Measurements from ENCODE around the gene CORIN.
A peak's percentile ranks its signal among the peaks of the same experiment; 100 is the strongest.

CORIN gene

GRCh38 chr4:47672696-47673095 lies 165.2 kb downstream of the CORIN start:
- no peaks in the 10 kb centered on the region for H3K36me3 Mint-ChIP-seq (ENCODE audit: low read depth)
- peaks cover 11% of the 10 kb centered on the region for H3K4me1 Mint-ChIP-seq
- H3K9me3 Mint-ChIP-seq = no peaks in the 10 kb centered on the region
- H3K27me3 Mint-ChIP-seq (ENCODE audit: low read depth) = peaks cover 4% of the 10 kb centered on the region
- H3K4me3 Mint-ChIP-seq = no peak overlapping the region
- H3K27ac Mint-ChIP-seq = no peak overlapping the region
- no peak for TF ChIP-seq CTCF (IDR thresholded peaks at IDR 0.05; ENCODE audit: unreplicated experiment in 3 of 3)

GRCh38 chr4:47669946-47670345 lies 167.9 kb downstream of the CORIN start:
- no peak for TF ChIP-seq CTCF (IDR thresholded peaks at IDR 0.05; ENCODE audit: unreplicated experiment in 3 of 3)
- no peak overlapping the region for H3K27ac Mint-ChIP-seq
- H3K36me3 Mint-ChIP-seq (ENCODE audit: low read depth) = no peaks in the 10 kb centered on the region
- peaks cover 11% of the 10 kb centered on the region for H3K27me3 Mint-ChIP-seq (ENCODE audit: low read depth)
- H3K9me3 Mint-ChIP-seq = no peaks in the 10 kb centered on the region
- no peak overlapping the region for H3K4me3 Mint-ChIP-seq
- H3K4me1 Mint-ChIP-seq = peaks cover 11% of the 10 kb centered on the region

GRCh38 chr4:47668810-47669408 lies 169.0 kb downstream of the CORIN start:
- peaks cover 11% of the 10 kb centered on the region for H3K27me3 Mint-ChIP-seq (ENCODE audit: low read depth)
- H3K36me3 Mint-ChIP-seq (ENCODE audit: low read depth) = no peaks in the 10 kb centered on the region
- H3K9me3 Mint-ChIP-seq = no peaks in the 10 kb centered on the region
- no peak overlapping the region for H3K4me3 Mint-ChIP-seq
- no peak overlapping the region for H3K27ac Mint-ChIP-seq
- TF ChIP-seq CTCF (IDR thresholded peaks at IDR 0.05; ENCODE audit: unreplicated experiment in 3 of 3) = peak; percentile 71 to 78 (median 75)
- peaks cover 6% of the 10 kb centered on the region for H3K4me1 Mint-ChIP-seq

- Mint-ChIP-seq H3K4me3 (no peak overlapping the region), H3K27ac (no peak overlapping the region), H3K36me3 (ENCODE audit: low read depth) (no peaks in the 10 kb centered on the region), H3K27me3 (ENCODE audit: low read depth) (peaks cover 11% of the 10 kb centered on the region), H3K9me3 (no peaks in the 10 kb centered on the region), H3K4me1 (peaks cover 6% of the 10 kb centered on the region)
- no peak for TF ChIP-seq CTCF (IDR thresholded peaks at IDR 0.05; ENCODE audit: unreplicated experiment in 3 of 3)
These were observed 169.6 kb downstream of the CORIN start for GRCh38 chr4:47668256-47668655.

- no peak for TF ChIP-seq CTCF (IDR thresholded peaks at IDR 0.05; ENCODE audit: unreplicated experiment in 3 of 3)
- Mint-ChIP-seq H3K27ac (no peak overlapping the region), H3K27me3 (ENCODE audit: low read depth) (peaks cover 11% of the 10 kb centered on the region), H3K4me1 (peaks cover 6% of the 10 kb centered on the region), H3K4me3 (no peak overlapping the region), H3K36me3 (ENCODE audit: low read depth) (no peaks in the 10 kb centered on the region), H3K9me3 (no peaks in the 10 kb centered on the region)
These were observed 170.3 kb downstream of the CORIN start for GRCh38 chr4:47667552-47667951.

GRCh38 chr4:47664051-47664826 lies 173.6 kb downstream of the CORIN start:
- no peak for TF ChIP-seq CTCF (IDR thresholded peaks at IDR 0.05; ENCODE audit: unreplicated experiment in 3 of 3)
- peaks cover 10% of the 10 kb centered on the region for H3K27me3 Mint-ChIP-seq (ENCODE audit: low read depth)
- H3K4me3 Mint-ChIP-seq = no peak overlapping the region
- H3K4me1 Mint-ChIP-seq = no peaks in the 10 kb centered on the region
- H3K36me3 Mint-ChIP-seq (ENCODE audit: low read depth) = no peaks in the 10 kb centered on the region
- H3K27ac Mint-ChIP-seq = no peak overlapping the region
- H3K9me3 Mint-ChIP-seq = peaks cover 7% of the 10 kb centered on the region

Data from nephron (organoid).